LHCN-M2 (cell line): ENCODE data around the gene EEF1AKMT2. TPM values are rescaled to one million over a fixed set of nuclear protein-coding genes. Genes with fewer than 3 reads are reported as not detected.

Experiments
- DNase-seq: peaks from one replicate; pipeline ENCODE4 v3.0.0-alpha.2; 2012; ENCODE audit warnings: low read depth
- total RNA-seq: library from RNA; depleted of rRNA; stranded (reverse); fragments of >200 nt; gene quantifications from 2 replicates; pipeline ENCODE4 v1.2.3, GENCODE V29; 2014

Gene EEF1AKMT2
- total RNA-seq, 1 experiment from 2014 or later: 27.6 TPM

GRCh38 chr10:124739119-124739921 lies 52.4 kb downstream of the EEF1AKMT2 start:
- no peak for DNase-seq

- DNase-seq: no peak
Measured at GRCh38 chr10:124738441-124738840, 53.2 kb downstream of the EEF1AKMT2 start.

GRCh38 chr10:124737708-124738107 lies 54.0 kb downstream of the EEF1AKMT2 start:
- no peak for DNase-seq

DNA sequence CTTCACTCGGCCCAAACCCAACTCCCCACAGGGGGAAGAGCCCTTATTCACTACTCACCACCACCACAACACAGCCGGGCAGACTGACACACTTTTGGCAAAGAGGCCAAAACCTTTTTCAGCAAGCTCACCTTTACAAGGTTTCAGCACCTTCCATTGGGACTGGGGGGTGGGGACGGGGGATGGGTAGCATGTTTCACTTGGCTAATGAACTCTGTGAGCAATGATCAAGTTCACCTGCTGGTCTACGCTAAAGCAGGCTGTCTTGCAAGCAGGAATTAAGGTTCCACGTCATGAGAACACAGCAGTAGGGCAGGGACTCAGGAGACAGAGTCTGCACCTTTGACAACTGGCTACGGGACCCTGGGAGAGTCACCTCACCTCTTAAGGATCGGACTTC lies 54.5 kb downstream of the EEF1AKMT2 start:
- DNase-seq: no peak

DNA sequence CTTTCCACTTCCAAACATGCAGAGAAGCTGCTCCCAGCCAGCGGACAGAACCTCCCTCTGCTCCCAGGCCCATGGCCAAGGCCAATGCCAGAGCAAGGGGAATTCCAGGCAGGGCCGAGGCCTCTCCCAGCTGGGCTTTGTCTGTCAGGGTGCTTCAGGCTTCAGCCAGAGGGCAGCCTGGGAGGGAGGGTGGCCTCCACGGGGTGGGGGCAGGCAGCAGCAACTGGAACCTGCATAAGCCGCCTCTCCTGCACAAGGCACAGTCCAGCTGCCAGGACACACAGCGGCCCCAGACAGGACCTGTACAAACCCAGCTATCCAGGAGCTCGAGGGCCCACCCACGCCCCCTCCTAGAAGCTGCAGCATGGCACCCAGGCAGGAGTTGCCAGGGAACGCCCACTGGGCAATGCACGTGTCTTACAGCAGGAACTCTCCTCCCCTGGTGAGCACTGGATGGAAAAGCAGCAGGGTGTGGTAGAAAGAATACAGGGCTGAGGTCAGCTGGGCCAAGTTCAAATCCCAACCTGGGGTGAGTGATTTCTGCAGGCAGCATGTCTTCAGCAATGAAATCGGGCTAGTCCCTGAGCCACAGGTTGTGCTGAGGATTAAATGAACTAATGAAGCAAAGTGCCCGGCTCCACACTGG lies 55.1 kb downstream of the EEF1AKMT2 start:
- DNase-seq: peak; percentile 51

DNA sequence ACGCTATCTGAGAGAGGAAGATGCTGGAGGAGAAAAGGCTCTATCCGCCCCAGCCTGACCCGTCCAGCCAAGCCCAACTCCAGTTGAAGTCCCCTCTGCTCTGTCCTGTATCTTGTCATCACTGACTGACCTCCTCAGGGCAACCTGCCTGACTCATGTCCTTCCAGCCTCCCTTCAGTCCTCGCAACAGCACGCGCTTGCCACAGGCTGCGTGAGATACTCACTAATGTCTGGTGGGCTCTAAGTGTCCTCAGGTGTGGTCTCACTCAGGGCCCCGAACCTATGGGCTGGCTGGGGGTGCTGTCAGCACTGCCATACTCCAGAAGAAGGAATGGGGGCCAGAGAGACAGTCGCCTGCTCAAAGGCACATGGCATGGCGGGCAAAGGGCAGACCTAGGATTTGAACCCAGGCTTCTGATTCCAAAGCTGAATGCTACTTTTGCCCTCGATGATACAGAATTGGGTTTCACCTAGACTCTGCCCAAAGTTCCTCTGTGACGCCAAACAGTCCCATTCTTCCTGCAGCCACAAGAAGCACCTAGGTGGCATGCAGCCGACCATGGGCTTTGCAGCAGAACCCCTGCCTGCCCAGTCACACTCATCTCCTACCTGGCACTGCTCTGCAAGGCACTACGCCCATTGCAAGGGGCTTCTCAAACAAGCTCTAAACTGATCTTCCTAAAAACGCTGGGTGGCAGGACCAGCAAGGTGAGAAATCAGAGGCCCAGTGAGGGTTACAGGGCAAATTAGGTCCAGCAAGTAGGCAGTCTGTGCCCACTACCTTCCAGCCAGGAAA lies 56.0 kb downstream of the EEF1AKMT2 start:
- no peak for DNase-seq

DNA sequence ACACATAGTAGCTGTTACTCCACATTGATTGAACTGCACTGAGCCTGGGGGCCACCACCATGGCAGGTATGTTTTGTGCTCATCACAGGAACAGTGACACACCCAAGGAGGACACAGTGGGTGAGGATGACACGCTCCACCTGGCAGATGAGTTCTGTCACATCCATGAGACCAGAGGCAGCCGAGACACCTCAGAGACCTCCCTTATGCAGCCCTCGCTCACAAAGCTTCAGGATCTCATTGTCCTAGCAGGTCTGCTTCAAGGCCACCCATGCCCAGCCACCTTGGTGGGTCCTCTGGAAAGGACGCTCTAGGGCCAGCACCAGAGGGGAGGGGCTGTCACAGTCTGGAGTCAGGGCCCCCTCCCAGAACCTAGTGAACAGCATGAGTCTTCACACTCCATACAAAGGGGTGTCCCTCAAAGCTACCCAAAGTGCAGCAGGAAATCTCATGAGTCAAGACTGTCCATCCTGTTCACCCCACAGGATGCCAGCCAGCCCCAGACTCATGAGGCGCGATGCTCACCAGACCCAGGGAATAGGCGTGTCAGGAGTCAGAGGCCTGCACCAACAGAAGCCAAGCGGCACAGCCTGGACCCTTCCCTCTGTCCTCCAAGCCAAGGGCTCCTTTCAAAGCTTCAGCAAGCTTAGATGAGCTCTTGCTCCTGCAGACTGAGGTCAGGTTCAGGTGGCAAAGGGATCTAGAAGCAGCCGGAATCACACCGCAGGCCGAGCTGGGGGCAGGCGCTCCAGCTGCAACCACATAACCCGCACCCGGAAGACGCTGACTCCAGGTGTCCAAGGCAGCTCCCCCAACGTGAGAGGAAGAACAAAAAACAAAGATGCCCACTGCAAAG lies 57.1 kb downstream of the EEF1AKMT2 start:
- no peak for DNase-seq

DNA sequence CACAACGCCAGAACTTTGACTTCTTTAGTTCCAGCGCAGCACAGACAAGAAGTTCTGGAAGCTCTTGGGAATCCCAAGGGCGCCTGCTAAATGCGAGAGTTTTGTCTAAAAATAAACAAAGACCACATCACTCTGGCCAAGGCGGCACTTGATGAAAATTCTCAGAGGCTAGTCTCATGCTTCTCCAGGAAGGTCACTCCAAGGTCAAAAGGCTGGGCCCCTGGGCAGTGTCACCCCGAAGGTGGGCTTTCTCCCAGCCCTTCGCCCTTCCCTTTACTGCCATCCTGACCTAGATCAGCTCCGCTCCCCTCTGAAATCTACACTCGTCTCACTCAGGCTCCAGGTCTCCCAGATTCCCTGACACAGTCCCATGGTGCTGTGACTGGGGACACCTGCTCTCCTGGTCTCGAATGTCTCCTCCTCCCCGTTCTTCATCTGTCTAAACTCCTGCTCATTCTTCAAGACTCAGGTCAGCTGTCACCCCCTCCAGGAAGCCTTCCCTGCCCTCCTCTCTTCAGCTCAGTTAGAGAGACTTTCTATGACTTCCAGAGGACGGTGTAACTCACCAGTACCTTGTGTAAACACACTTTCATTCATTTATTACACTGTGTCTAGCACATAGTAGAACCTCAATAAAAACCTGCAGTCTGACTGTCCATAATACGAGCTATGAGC lies 58.0 kb downstream of the EEF1AKMT2 start:
- DNase-seq: peak; percentile 45

DNA sequence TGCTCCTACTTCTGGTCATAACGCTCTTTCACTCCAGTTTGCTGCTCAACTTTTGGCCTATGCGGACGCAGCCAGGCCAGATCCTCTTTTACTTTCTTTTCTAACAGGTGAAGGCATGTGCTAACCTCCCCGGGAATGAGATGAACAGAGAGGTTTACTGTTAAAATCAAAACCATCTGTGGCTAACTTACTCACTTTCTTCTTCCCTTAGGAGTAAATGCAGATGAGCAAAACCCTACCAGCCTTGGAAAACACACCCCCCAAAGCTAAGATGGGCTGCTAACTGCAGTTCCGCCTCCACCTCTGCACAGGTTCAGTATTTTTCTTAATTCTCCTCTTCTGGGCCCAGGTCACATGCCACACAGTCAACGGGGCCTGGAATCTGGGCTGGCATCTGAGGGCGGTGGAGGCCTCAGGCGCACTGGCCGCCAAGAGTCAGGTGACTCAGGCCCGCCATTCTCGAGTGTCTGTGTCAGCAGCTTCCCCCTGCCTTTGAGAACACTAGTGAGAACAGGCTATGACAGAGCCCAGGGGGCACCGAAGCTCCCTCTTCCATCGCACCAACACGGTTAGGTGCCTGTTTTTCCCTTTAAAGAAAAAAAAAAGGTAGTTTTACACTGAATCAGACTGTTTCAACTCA lies 58.6 kb downstream of the EEF1AKMT2 start:
- DNase-seq: peak; percentile 67

DNA sequence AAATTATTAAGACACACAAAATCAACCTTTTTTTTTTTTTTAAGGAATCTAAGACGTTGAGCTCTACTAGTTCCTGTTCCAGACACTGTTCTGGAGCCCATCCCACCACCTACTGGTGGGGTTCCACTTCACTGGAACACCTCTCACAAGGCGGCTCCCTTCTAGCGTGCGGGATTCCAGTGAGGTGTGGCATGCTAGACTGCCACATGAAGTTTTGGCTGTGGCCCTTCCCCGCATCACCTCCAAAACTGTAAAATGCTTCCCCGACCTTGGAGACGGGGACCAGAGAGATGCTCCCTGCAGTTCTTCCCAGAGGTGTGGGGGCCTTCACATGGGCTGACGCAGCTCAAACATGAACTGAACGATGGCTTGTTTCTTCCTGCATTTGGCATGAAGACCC lies 60.1 kb downstream of the EEF1AKMT2 start:
- DNase-seq: no peak

DNA sequence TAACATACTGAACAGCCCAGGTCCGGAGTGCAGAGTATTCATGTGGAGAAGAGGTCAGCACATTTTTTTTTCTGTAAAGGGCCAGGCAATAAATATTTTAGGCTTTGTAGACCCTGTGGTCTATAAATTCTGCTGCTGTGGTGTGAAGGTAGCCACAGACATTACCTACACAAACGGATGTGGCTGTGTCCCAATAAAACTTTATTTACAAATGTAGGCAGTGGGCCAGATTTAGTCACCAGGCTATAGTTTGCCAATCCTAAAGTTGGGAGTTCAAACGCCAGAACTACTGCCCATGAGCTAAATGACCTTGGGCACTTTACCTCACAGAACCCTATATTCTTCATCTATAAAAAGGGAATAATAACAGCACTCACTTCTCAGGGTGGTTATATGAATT lies 60.9 kb downstream of the EEF1AKMT2 start:
- no peak for DNase-seq

DNA sequence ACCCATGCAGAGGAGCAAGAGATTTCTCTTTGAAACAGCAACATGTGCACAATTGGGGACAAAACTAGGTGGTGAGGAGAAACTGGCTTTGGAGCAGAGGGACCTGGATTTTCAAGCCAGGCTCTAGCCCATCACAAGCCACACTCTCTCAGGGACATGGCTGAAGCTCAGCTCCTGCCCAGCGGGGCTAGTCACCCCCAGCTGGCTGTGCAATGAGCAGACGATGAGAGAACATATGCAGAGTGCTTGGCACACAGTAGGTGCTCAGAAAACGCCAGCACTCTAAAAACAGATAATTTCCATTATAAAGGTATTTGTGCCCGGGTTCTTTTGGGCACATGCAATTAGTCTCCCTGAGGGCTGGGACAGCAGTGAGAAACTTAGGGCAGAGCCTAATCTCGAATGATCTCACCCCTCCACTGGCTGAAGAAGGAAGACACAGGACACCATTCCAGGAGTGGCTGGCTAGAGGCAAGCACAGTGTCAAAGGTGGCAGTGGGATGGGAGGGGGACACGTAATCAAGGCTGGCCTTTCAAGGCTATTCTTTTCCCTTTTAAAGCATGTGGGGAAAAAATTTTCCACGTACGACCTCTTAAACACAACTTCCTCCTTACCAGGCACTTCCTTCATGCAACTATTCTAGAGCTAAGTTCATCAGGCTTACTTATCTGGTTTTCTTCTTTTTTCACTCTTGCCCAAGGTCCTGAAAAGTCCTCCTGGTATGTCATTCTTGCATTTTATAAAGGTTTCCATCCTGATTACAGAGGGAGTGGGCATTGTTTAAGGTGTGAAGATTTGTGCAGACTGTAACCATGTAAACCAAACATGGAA lies 62.6 kb downstream of the EEF1AKMT2 start:
- DNase-seq: no peak

GRCh38 chr10:124728071-124728829 lies 63.4 kb downstream of the EEF1AKMT2 start:
- DNase-seq: peak; percentile 94

DNA sequence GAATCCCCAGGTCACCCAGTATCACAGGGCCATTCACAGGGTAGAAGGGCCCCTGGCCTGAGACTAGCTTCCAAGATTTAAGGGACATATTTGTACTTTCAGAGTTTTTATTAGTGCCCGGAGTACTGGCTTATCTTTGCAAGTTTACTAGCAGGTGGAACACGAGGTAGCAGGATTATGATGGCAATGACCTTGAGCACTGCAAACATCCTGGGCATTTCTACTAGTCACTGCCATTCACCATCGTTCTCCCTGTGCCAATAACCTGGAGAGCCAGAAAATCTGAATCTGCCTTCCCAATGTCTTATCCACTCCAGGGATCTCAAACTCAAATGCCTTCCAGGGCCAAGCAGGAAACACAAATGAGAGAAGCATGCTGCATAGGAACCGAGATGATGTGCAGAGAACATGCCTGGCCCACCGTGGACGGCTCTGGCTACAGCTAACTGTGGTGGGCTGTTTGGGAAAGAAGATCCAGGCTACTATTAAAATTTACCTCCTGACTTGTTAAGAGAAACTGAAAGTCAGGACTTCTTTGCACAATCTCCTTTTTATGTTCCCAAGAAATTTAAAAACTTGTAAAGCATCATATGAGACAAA lies 64.2 kb downstream of the EEF1AKMT2 start:
- DNase-seq: no peak

DNA sequence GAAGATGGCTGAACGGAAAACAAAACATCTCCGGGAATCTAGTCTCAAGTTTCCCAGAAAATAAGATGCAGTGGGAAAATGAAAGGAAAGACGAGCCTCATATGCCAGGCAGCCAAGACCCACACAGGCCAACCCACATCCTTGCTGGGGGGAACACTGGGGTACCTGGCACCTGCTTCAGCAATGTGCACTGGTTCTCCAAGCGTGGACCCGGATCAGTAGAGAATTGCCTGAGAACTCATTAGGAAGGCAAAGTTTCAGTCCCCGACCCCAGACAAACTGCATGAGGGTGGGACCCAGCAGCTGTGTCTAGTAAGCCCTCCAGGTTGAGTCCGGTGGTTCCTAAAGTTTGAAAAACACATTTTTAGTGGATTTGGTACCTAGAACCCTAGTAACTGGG lies 65.9 kb downstream of the EEF1AKMT2 start:
- DNase-seq: no peak

- no peak for DNase-seq
Measured at GRCh38 chr10:124725171-124725631, 66.5 kb downstream of the EEF1AKMT2 start.

GRCh38 chr10:124724279-124725027 lies 67.2 kb downstream of the EEF1AKMT2 start:
- DNase-seq: no peak
